ENCODE data around the gene FSD1.

Gene FSD1

DNA sequence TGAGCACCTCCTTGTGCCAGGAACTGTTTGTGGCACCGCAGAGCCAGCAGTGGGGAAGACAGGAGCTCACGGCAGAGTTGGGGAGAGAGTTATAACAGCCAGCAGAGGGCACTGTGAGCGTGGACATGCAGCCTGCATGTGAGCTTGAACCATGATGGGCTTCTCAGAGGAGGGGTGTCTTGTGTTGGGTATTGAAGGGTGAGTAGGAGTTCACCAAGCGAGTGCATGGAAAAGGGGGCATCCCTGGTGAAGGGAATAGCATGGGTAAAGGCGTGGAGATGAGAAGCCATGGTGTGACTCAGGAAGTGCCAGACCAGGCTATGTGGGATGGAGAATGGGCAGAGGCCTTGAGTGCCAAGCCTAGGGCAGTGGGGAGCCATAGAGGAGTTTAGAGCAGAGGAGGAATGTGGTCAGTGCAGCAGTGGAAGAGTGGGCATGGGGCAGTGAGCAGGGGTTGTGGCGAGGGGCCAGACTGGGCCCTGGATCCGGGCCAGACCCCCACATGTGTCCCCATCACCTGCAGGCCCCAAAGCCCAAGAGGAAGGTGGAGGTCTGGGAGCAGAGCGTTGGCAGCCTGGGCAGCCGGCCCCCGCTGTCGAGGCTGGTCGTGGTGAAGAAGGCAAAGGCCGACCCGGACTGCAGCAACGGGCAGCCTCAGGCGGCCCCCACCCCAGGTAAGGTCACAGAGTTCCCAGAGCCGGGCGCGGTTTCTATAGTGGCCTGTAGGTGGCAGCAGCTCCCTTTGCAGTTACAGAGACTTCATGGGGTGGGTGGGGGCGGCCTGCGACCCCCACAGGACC lies 37.1 kb upstream of the FSD1 start:
- DNase-seq (ENCODE audit: low read depth in 1 of 2, low spot score in 1 of 2) = peak; percentile 61 to 73
- TF ChIP-seq POLR2AphosphoS5 (IDR thresholded peaks at IDR 0.05; ENCODE audit: low read depth) (no peak), GABPA (IDR thresholded peaks at IDR 0.05; ENCODE audit: low read depth) (no peak)
- TF ChIP-seq, protein P1, sequence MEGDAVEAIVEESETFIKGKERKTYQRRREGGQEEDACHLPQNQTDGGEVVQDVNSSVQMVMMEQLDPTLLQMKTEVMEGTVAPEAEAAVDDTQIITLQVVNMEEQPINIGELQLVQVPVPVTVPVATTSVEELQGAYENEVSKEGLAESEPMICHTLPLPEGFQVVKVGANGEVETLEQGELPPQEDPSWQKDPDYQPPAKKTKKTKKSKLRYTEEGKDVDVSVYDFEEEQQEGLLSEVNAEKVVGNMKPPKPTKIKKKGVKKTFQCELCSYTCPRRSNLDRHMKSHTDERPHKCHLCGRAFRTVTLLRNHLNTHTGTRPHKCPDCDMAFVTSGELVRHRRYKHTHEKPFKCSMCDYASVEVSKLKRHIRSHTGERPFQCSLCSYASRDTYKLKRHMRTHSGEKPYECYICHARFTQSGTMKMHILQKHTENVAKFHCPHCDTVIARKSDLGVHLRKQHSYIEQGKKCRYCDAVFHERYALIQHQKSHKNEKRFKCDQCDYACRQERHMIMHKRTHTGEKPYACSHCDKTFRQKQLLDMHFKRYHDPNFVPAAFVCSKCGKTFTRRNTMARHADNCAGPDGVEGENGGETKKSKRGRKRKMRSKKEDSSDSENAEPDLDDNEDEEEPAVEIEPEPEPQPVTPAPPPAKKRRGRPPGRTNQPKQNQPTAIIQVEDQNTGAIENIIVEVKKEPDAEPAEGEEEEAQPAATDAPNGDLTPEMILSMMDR (IDR thresholded peaks at IDR 0.05; ENCODE audit: insufficient read depth, low read length) = peak; percentile 66
- TF ChIP-seq, protein P2, sequence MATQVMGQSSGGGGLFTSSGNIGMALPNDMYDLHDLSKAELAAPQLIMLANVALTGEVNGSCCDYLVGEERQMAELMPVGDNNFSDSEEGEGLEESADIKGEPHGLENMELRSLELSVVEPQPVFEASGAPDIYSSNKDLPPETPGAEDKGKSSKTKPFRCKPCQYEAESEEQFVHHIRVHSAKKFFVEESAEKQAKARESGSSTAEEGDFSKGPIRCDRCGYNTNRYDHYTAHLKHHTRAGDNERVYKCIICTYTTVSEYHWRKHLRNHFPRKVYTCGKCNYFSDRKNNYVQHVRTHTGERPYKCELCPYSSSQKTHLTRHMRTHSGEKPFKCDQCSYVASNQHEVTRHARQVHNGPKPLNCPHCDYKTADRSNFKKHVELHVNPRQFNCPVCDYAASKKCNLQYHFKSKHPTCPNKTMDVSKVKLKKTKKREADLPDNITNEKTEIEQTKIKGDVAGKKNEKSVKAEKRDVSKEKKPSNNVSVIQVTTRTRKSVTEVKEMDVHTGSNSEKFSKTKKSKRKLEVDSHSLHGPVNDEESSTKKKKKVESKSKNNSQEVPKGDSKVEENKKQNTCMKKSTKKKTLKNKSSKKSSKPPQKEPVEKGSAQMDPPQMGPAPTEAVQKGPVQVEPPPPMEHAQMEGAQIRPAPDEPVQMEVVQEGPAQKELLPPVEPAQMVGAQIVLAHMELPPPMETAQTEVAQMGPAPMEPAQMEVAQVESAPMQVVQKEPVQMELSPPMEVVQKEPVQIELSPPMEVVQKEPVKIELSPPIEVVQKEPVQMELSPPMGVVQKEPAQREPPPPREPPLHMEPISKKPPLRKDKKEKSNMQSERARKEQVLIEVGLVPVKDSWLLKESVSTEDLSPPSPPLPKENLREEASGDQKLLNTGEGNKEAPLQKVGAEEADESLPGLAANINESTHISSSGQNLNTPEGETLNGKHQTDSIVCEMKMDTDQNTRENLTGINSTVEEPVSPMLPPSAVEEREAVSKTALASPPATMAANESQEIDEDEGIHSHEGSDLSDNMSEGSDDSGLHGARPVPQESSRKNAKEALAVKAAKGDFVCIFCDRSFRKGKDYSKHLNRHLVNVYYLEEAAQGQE (IDR thresholded peaks at IDR 0.05; ENCODE audit: insufficient replicate concordance, low read depth) = no peak
- no peak overlapping the region for H3K27ac ChIP-seq (replicated peaks)
- H3K27me3 ChIP-seq (ENCODE audit: insufficient read depth, poor library complexity, severe bottlenecking) = no peaks in the 10 kb centered on the region
- H3K4me3 ChIP-seq (replicated peaks; ENCODE audit: insufficient read depth, low read length) = no peak overlapping the region

DNA sequence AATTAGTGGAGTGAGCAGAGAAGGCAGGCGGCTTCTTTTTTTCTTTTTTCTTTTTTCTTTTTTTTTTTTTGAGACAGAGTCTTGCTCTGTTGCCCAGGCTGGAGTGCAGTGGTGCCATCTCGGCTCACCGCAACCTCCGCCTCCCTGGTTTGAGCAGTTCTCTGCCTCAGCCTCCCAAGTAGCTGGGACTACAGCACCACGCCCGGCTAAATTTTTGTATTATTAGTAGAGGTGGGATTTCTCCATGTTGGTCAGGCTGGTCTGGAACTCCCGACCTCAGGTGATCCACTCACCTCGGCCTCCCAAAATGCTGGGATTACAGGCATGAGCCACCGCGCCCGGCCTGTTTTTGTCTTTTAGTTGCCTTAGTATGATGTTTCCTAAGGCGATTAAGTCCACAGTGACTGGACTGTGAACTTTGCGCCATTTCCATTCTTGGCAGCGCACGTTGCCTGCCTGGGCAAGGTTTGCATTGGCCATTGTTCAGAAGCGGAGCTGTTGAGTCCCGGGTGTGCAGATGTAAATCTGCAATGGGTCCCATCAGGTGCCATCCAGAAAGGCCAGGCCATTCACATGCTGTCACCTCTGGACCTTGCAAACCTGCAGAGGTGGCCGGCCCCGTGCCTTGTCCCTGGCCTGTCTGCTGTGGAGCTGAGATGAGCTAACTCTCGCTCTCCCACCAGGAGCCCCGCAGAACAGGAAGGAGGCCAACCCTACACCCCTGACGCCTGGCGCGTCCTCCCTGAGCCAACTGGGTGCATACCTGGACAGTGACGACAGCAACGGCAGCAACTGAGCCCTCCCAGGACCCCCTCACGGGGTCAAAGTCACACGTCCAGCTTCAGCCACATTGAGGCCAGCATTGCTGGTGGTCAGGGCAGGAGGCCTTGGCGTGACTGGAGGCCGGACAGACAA lies 36.2 kb upstream of the FSD1 start:
- TF ChIP-seq GABPA (IDR thresholded peaks at IDR 0.05; ENCODE audit: low read depth) (no peak), POLR2AphosphoS5 (IDR thresholded peaks at IDR 0.05; ENCODE audit: low read depth) (no peak), SPI1 (IDR thresholded peaks at IDR 0.05; ENCODE audit: borderline replicate concordance, low read depth) (no peak)
- TF ChIP-seq, protein P2 (IDR thresholded peaks at IDR 0.05; ENCODE audit: insufficient replicate concordance, low read depth) = no peak
- TF ChIP-seq, protein P1 (IDR thresholded peaks at IDR 0.05; ENCODE audit: insufficient read depth, low read length) = no peak
- no peak for DNase-seq (ENCODE audit: low read depth in 1 of 2, low spot score in 1 of 2)
- H3K27ac ChIP-seq (replicated peaks) = no peak overlapping the region

DNA sequence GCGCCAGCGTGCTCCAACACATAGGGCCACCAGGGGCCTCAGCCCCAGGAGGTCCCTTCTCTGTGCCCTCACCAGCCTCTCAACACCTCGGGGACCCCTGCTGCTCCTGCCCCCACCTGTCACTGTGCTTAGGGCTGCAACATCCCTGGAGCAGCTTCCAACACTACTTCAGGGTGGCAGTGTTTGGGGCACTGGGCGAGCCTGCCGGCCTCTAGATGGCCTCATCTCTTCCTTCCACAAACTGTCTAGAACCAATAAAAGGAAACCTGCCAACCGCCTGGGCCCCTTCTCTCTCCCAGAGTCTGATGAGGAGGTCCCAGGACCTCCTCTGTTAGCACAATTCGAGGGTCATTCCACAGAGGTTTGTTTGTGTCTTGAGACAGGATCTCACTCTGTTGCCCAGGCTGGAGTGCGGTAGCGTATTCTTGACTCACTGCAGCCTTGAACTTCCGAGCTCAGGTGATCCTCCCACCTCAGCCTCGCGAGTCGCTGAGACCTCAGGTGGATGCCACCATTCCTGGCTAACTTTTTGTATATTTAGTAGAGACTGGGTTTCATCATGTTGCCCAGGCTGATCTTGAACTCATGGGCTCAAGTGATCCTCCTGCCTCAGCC lies 35.5 kb upstream of the FSD1 start:
- no peak for DNase-seq (ENCODE audit: low read depth in 1 of 2, low spot score in 1 of 2)
- Histone ChIP-seq H3K27me3 (ENCODE audit: insufficient read depth, poor library complexity, severe bottlenecking) (no peaks in the 10 kb centered on the region), H3K27ac (replicated peaks) (no peak overlapping the region), H3K4me3 (replicated peaks; ENCODE audit: insufficient read depth, low read length) (no peak overlapping the region)
- TF ChIP-seq GABPA (IDR thresholded peaks at IDR 0.05; ENCODE audit: low read depth) (no peak), SPI1 (IDR thresholded peaks at IDR 0.05; ENCODE audit: borderline replicate concordance, low read depth) (no peak), POLR2AphosphoS5 (IDR thresholded peaks at IDR 0.05; ENCODE audit: low read depth) (no peak)
- TF ChIP-seq, protein P1 (IDR thresholded peaks at IDR 0.05; ENCODE audit: insufficient read depth, low read length) = no peak
- TF ChIP-seq, protein P2 (IDR thresholded peaks at IDR 0.05; ENCODE audit: insufficient replicate concordance, low read depth) = no peak

More for the DNA sequence above, 36.2 kb upstream of the FSD1 start:
- Histone ChIP-seq H3K27me3 (ENCODE audit: insufficient read depth, poor library complexity, severe bottlenecking) (no peaks in the 10 kb centered on the region), H3K4me3 (replicated peaks; ENCODE audit: insufficient read depth, low read length) (no peak overlapping the region)
